ENCODE results near the gene MRPL53. TPM values are rescaled to one million over a fixed set of nuclear protein-coding genes. Genes with fewer than 3 reads are reported as not detected.
"Not testable (repeated sequence)": the region's sequence is repeated elsewhere in the genome, so short reads cannot be mapped to it uniquely, and the experiment has no call there.

The MRPL53 gene
- total RNA-seq, 1 donor from 2014 or later, result 47.4 TPM

GRCh38 chr2:74454654-74455511 lies 17.6 kb downstream of the MRPL53 start, which contains the start of gene INO80B:
Gene INO80B (plus strand): TSS chr2:74455087. CDS start chr2:74455117, 30 bp downstream.
- peak; percentile 99 for DNase-seq (ENCODE audit: low spot score)

- no peak for DNase-seq (ENCODE audit: low spot score)
These were observed 21.8 kb downstream of the MRPL53 start for GRCh38 chr2:74450570-74451190.

- DNase-seq (ENCODE audit: low spot score), result no peak
These were observed 23.7 kb downstream of the MRPL53 start for GRCh38 chr2:74448771-74449170.

GRCh38 chr2:74447230-74447999 lies 25.1 kb downstream of the MRPL53 start:
- no peak for DNase-seq (ENCODE audit: low spot score)

- no peak for DNase-seq (ENCODE audit: low spot score)
These were observed 27.8 kb downstream of the MRPL53 start for GRCh38 chr2:74444498-74445318.

- DNase-seq (ENCODE audit: low spot score), result not testable (repeated sequence)
These were observed 29.8 kb downstream of the MRPL53 start for GRCh38 chr2:74442483-74443297.

GRCh38 chr2:74441690-74442482 lies 30.6 kb downstream of the MRPL53 start, which contains the start of gene RTKN:
Gene RTKN (minus strand): TSS chr2:74441937. CDS start chr2:74441816, 121 bp downstream.
- DNase-seq (ENCODE audit: low spot score), result peak; percentile 25

GRCh38 chr2:74441170-74441689 lies 31.2 kb downstream of the MRPL53 start:
- DNase-seq (ENCODE audit: low spot score), result no peak

GRCh38 chr2:74440378-74441169 lies 31.9 kb downstream of the MRPL53 start:
- DNase-seq (ENCODE audit: low spot score), result peak; percentile 97

- DNase-seq (ENCODE audit: low spot score), result peak; percentile 89
These were observed 32.6 kb downstream of the MRPL53 start for GRCh38 chr2:74439803-74440377.

GRCh38 chr2:74439373-74439772 lies 33.1 kb downstream of the MRPL53 start:
- DNase-seq (ENCODE audit: low spot score), result no peak

GRCh38 chr2:74438248-74438647 lies 34.2 kb downstream of the MRPL53 start:
- no peak for DNase-seq (ENCODE audit: low spot score)

GRCh38 chr2:74436848-74437695 lies 35.4 kb downstream of the MRPL53 start:
- no peak for DNase-seq (ENCODE audit: low spot score)

- DNase-seq (ENCODE audit: low spot score), result no peak
These were observed 36.2 kb downstream of the MRPL53 start for GRCh38 chr2:74436111-74436805.

GRCh38 chr2:74430502-74430901 lies 42.0 kb downstream of the MRPL53 start:
- no peak for DNase-seq (ENCODE audit: low spot score)
